Measurements from ENCODE around the gene IQSEC2.

The IQSEC2 gene
- total RNA-seq = 0.71 to 4.3 (median 2.6) reads per million in 4 experiments

- no peak for DNase-seq
These were observed at the start of gene IQSEC2 for GRCh38 chrX:53281321-53281822. Gene IQSEC2 (minus strand): TSS chrX:53281584.

DNA sequence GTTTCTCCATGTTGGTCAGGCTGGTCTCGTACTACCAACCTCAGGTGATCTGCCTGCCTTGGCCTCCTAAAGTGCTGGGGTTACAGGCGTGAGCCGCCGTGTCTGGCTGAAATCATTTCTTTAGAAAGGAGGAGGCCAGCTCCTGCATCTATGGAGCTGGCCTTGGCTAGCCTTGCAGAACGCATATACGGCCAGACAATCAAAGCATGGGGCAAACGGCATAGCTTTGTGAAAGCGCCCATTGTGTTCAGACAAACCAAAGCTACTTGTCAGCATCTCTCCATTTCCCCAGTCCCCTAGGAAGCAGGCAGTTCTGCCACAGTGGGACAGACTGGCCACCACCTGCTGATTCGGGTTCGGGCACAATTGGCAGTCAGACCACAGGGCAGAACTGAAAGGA is 48.9 kb upstream of the IQSEC2 start:
- no peak for DNase-seq

GRCh38 chrX:53324803-53325202 is 43.4 kb upstream of the IQSEC2 start:
- no peak for DNase-seq

DNA sequence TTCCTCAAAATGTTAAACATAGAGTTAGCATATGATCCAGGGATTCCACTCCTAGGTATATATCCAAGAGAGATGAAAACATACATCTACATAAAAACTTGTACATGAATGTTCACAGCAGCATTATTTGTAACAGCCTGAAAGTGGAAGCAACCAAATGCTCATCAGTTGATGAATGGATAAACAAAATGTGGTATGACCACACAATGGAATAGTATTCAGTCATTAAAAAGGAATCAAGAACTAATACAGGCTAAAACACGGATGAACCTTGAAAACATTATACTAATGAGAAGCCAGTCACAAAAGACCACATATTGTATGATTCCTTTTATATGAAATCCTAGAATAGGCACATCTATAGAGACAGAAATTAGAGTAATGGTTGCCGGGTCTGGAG is 42.7 kb upstream of the IQSEC2 start:
- DNase-seq = no peak

- no peak for DNase-seq
These were observed 41.8 kb upstream of the IQSEC2 start for GRCh38 chrX:53323196-53323595.

DNA sequence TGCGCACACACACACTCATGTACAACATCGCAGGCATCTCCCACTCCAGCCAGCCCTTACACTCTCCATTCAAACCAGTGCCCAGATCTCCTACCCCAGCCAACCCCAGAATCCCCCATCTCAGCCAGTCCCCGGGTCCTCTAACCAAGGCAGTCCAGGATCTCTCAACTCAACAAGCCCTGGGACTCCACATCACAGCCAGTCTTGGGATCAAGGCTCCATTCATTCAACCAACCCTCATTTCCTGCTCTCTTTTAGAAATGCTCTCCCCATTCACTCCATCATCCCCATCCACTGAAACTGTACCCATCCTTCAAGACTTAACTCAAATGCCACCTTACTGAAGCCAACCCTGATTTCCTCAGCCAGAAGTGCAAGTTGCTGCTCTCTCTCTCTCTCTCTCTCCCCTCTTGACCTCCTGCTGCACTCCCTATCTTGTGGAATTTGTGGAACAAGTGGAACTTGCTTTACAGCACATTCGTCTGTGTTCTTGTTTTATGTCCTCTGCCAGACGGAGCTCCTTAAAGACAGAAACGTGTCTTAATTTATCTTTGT is 40.6 kb upstream of the IQSEC2 start:
- no peak for DNase-seq

GRCh38 chrX:53321230-53321942 is 40.0 kb upstream of the IQSEC2 start:
- no peak for DNase-seq

- no peak for DNase-seq
These were observed 39.3 kb upstream of the IQSEC2 start for GRCh38 chrX:53320543-53321229.

- no peak for DNase-seq
These were observed 38.5 kb upstream of the IQSEC2 start for GRCh38 chrX:53319614-53320542.

DNA sequence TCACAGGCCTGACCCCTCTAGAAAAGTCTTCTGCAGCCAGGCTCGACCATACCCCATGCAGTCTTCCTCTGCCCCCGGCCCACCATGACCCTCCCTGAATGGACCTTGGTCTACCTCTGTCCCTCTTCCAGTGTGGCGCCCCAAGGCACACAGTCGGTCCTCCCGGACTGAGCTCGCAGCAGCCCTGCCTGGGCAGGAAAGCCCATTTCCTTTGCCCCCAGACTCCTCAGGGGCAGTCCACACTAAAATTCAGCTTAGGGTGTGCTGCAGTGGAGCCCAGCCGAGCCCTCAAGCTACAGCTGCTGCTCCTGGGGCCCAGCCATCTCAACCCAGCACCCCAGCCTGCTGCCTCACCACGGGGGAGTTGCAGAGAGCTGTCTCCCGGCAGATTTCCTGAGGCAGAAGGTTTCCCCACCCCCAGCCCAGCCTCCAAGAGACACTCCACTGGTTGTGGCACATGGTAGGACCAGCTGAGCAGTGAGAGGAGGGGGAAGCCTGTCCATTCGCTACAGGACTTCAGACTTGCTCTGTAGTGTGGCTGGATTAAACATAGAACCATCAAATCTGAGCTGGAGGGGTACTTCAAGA is 37.5 kb upstream of the IQSEC2 start:
- no peak for DNase-seq

- DNase-seq = peak; percentile 54
These were observed 36.1 kb upstream of the IQSEC2 start for GRCh38 chrX:53317365-53318069.

DNA sequence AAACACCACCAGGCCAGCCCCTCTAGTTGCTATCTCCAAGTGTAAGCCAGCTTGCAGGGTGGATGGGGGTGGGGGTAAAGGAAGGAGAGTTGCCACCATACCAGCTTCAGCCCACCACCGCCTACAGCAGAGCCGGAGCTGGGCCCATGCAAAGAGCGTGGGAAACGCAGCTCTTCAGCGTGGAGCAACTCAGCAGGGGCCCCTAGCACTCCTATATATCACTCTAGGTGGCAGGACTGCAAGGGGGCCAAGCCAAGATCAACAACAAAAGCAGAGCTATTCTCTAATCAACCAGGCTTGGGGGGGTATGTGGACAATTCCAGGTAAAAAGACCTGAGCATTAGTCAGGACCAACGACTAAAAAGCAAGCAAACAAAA is 35.5 kb upstream of the IQSEC2 start:
- DNase-seq = no peak

GRCh38 chrX:53316111-53316859 is 34.9 kb upstream of the IQSEC2 start:
- no peak for DNase-seq

DNA sequence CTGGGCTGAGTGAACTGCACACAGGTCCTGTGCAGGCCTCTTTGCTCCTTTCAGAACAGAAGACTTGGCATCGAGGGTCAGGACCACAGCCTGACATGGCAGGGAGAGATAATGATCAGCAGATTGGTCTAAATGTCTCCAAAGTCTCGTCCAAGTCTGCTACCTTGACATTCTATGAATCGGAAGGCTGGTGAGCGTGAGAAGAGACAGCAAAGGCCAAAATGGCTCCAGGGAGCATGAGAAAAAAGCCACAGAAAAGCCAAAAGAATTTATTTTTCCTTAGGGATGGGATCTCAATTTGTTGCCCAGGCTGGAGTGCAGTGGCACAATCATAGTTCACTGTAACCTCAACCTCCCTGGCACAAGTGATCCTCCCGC is 32.3 kb upstream of the IQSEC2 start:
- no peak for DNase-seq

- peak; percentile 49 for DNase-seq
These were observed 31.8 kb upstream of the IQSEC2 start for GRCh38 chrX:53312946-53313727.

GRCh38 chrX:53309837-53310236 is 28.5 kb upstream of the IQSEC2 start:
- no peak for DNase-seq

GRCh38 chrX:53308836-53309235 is 27.5 kb upstream of the IQSEC2 start:
- no peak for DNase-seq

- DNase-seq = no peak
These were observed 24.9 kb upstream of the IQSEC2 start for GRCh38 chrX:53305996-53306937.
